ENCODE results near the gene MTHFD1. TPM values are rescaled to one million over a fixed set of nuclear protein-coding genes. Genes with fewer than 3 reads are reported as not detected.
A peak's percentile ranks its signal among the peaks of the same experiment; 100 is the strongest.

MTHFD1 gene
- polyA plus RNA-seq, 2 of the 4 experiments (the other 2 are of a cell fraction) = 105 to 159 TPM

- TF ChIP-seq, protein P1, sequence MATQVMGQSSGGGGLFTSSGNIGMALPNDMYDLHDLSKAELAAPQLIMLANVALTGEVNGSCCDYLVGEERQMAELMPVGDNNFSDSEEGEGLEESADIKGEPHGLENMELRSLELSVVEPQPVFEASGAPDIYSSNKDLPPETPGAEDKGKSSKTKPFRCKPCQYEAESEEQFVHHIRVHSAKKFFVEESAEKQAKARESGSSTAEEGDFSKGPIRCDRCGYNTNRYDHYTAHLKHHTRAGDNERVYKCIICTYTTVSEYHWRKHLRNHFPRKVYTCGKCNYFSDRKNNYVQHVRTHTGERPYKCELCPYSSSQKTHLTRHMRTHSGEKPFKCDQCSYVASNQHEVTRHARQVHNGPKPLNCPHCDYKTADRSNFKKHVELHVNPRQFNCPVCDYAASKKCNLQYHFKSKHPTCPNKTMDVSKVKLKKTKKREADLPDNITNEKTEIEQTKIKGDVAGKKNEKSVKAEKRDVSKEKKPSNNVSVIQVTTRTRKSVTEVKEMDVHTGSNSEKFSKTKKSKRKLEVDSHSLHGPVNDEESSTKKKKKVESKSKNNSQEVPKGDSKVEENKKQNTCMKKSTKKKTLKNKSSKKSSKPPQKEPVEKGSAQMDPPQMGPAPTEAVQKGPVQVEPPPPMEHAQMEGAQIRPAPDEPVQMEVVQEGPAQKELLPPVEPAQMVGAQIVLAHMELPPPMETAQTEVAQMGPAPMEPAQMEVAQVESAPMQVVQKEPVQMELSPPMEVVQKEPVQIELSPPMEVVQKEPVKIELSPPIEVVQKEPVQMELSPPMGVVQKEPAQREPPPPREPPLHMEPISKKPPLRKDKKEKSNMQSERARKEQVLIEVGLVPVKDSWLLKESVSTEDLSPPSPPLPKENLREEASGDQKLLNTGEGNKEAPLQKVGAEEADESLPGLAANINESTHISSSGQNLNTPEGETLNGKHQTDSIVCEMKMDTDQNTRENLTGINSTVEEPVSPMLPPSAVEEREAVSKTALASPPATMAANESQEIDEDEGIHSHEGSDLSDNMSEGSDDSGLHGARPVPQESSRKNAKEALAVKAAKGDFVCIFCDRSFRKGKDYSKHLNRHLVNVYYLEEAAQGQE (IDR thresholded peaks at IDR 0.05) = peak; percentile 86
- TF ChIP-seq EP300 (IDR thresholded peaks at IDR 0.05) = peak in 1 of 2 experiments; percentile 43; a peak in 2 of 5 replicates
- TF ChIP-seq RARB (CRISPR knock-in tag; IDR thresholded peaks at IDR 0.05) = no peak
- no peak for TF ChIP-seq NR3C1 (IDR thresholded peaks at IDR 0.05)
- peak in 1 of 2 experiments; percentile 14; a peak in 1 of 5 replicates for TF ChIP-seq RAD21 (conservative IDR thresholded peaks at IDR 0.05 in 1 of 2, IDR thresholded peaks at IDR 0.05 in 1 of 2)
- peak; percentile 78 for TF ChIP-seq USF2 (IDR thresholded peaks at IDR 0.05)
- TF ChIP-seq, protein P2, sequence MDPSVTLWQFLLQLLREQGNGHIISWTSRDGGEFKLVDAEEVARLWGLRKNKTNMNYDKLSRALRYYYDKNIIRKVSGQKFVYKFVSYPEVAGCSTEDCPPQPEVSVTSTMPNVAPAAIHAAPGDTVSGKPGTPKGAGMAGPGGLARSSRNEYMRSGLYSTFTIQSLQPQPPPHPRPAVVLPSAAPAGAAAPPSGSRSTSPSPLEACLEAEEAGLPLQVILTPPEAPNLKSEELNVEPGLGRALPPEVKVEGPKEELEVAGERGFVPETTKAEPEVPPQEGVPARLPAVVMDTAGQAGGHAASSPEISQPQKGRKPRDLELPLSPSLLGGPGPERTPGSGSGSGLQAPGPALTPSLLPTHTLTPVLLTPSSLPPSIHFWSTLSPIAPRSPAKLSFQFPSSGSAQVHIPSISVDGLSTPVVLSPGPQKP (IDR thresholded peaks at IDR 0.05; ENCODE audit: low read depth, low read length) = no peak
- TF ChIP-seq EHMT2 (IDR thresholded peaks at IDR 0.05; ENCODE audit: low read depth) = no peak
- no peak for TF ChIP-seq HOXB13 (CRISPR knock-in tag; IDR thresholded peaks at IDR 0.05; ENCODE audit: low read depth)
- peak; percentile 93 for TF ChIP-seq FOSB (CRISPR knock-in tag; IDR thresholded peaks at IDR 0.05)
- TF ChIP-seq ZC3H11A (IDR thresholded peaks at IDR 0.05) = no peak
- no peak for TF ChIP-seq CBX2 (IDR thresholded peaks at IDR 0.05; ENCODE audit: borderline replicate concordance, low read depth)
- peak; percentile 71 for TF ChIP-seq MYC (IDR thresholded peaks at IDR 0.05; ENCODE audit: borderline replicate concordance, low read length)
- no peak for TF ChIP-seq KDM1A (IDR thresholded peaks at IDR 0.05; ENCODE audit: low read depth)
- TF ChIP-seq EHF (CRISPR knock-in tag; IDR thresholded peaks at IDR 0.05) = no peak
- peak; percentile 89 for TF ChIP-seq CHD2 (IDR thresholded peaks at IDR 0.05; ENCODE audit: low read length, partially characterized antibody)
- no peak for TF ChIP-seq POLR2AphosphoS2 (conservative IDR thresholded peaks at IDR 0.05; ENCODE audit: low read length)
- peak; percentile 52 for TF ChIP-seq POLR2A (IDR thresholded peaks at IDR 0.05; ENCODE audit: low read length)
- TF ChIP-seq SMC3 (IDR thresholded peaks at IDR 0.05) = 0 out of 3 replicates have a peak, but pooled peaks have one; percentile 3
- TF ChIP-seq, protein P3, sequence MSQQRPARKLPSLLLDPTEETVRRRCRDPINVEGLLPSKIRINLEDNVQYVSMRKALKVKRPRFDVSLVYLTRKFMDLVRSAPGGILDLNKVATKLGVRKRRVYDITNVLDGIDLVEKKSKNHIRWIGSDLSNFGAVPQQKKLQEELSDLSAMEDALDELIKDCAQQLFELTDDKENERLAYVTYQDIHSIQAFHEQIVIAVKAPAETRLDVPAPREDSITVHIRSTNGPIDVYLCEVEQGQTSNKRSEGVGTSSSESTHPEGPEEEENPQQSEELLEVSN (IDR thresholded peaks at IDR 0.05; ENCODE audit: borderline replicate concordance, low read depth) = peak; percentile 32
- TF ChIP-seq, protein P4, sequence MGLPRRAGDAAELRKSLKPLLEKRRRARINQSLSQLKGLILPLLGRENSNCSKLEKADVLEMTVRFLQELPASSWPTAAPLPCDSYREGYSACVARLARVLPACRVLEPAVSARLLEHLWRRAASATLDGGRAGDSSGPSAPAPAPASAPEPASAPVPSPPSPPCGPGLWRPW (IDR thresholded peaks at IDR 0.05) = no peak
- no peak for TF ChIP-seq ZSCAN20 (CRISPR knock-in tag; IDR thresholded peaks at IDR 0.05)
- TF ChIP-seq BCL3 (IDR thresholded peaks at IDR 0.05) = peak; percentile 88; the same call in 2 of the 3 replicates
- no peak for TF ChIP-seq RCOR1 (IDR thresholded peaks at IDR 0.05; ENCODE audit: low read depth, low read length)
- TF ChIP-seq GATA3 (IDR thresholded peaks at IDR 0.05; ENCODE audit: borderline replicate concordance) = peak; percentile 31; the same call in 1 of the 2 replicates
- TF ChIP-seq JUN (IDR thresholded peaks at IDR 0.05) = peak; percentile 84 to 92
- TF ChIP-seq RNF2 (IDR thresholded peaks at IDR 0.05; ENCODE audit: borderline replicate concordance, low read depth) = no peak
- TF ChIP-seq HOXA7 (CRISPR knock-in tag; IDR thresholded peaks at IDR 0.05) = peak; percentile 77; the same call in 1 of the 2 replicates
- TF ChIP-seq BHLHE40 (IDR thresholded peaks at IDR 0.05; ENCODE audit: low read depth, low read length) = peak; percentile 50; the same call in 1 of the 2 replicates
- TF ChIP-seq PHF8 (IDR thresholded peaks at IDR 0.05; ENCODE audit: borderline replicate concordance, low read depth) = peak; percentile 42; the same call in 1 of the 2 replicates
- TF ChIP-seq CHD4 (IDR thresholded peaks at IDR 0.05; ENCODE audit: borderline replicate concordance) = no peak
- no peak for TF ChIP-seq JUNB (IDR thresholded peaks at IDR 0.05)
- TF ChIP-seq ZNF302 (CRISPR knock-in tag; IDR thresholded peaks at IDR 0.05) = no peak
- TF ChIP-seq HDAC2 (IDR thresholded peaks at IDR 0.05) = no peak
- no peak for TF ChIP-seq NPAS2 (CRISPR knock-in tag; IDR thresholded peaks at IDR 0.05; ENCODE audit: borderline replicate concordance)
Measured at GRCh38 chr14:64503434-64504309, 115.5 kb downstream of the MTHFD1 start, which contains the start of gene ZBTB25 (continued).

Measured in A549 (cell line).